Astrocyte of the cerebellum (primary cell): ENCODE results near the gene CAMKK1.

ENCODE experiments used
- DNase-seq: peaks from one replicate; pipeline ENCODE4 v3.0.0-alpha.2; 2011; ENCODE audit warnings: low read depth
- H3K4me3 ChIP-seq: 2 replicates; pipeline ENCODE4 v1.5.1; 2011; ENCODE audit warnings: mild to moderate bottlenecking, low read depth, low read length, moderate library complexity
- CTCF ChIP-seq: IDR thresholded peaks from 2 replicates; pipeline ENCODE4 v1.5.1; 2012; ENCODE audit warnings: low read length, low read depth, moderate library complexity, mild to moderate bottlenecking; ENCODE audit errors: missing control alignments
- in situ Hi-C: cut with HindIII; loops from 2 replicates; pipeline ENCODE4 v1.10.0; 2017; ENCODE audit warnings: low sequenced_read_pairs

Gene CAMKK1

GRCh38 chr17:3913531-3914311 is 20.9 kb upstream of the CAMKK1 start:
- in situ Hi-C loops = no loop called here
- H3K4me3 ChIP-seq = no peak overlapping the region
- TF ChIP-seq CTCF = peak; percentile 98
- no peak for DNase-seq

- no peak for DNase-seq
- TF ChIP-seq CTCF = no peak
- in situ Hi-C loops = no loop called here
- no peak overlapping the region for H3K4me3 ChIP-seq
Measured at GRCh38 chr17:3912827-3913226, 20.0 kb upstream of the CAMKK1 start.

DNA sequence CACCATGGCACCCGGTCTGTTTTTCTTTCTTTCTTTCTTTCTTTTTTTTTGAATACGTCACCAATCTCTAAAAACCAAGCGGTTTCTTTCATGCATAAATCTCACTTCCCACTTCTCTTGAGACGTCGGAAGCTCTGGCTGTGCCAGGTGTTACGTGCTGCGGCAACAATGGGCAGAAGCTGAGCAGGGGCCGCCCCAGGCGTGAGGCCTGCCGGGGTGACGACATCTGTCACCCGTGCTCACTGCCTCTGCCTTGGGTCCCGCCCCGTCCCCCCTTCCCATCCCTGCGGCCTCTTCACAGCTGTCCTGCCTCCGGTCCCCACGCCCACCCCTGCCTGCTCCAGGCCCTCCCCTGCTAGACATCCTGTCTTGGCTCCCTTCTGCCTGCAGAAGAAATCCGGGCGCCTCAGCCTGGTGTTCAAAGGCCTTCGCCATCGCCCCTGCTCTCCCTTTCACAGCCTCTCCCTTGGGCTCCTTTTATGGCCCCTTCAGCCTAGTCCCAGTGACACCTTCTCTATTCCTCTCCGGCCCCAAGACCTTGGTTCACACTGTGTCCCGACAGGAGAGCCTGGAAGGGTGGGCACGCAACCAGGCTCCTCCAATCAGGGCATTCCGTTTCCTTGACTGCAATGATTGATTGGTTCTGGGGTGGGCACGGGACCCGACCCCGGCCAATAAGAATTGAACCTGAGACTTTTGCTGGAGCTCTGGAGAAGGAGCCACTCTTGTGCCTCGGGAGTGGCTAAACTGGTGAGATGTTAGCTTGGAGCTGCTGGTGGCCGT is 18.6 kb upstream of the CAMKK1 start:
- in situ Hi-C loops = no loop called here
- H3K4me3 ChIP-seq = no peak overlapping the region
- no peak for DNase-seq
- no peak for TF ChIP-seq CTCF

GRCh38 chr17:3910420-3911270 is 17.8 kb upstream of the CAMKK1 start:
- no peak for DNase-seq
- H3K4me3 ChIP-seq = no peak overlapping the region

GRCh38 chr17:3909257-3909656 is 16.4 kb upstream of the CAMKK1 start:
- no peak for TF ChIP-seq CTCF
- DNase-seq = no peak
- H3K4me3 ChIP-seq = no peak overlapping the region
- in situ Hi-C loops = loop anchor here (5.0 kb wide), 1 partner anchor 48 kb away; no protein-coding TSS in a partner anchor

More at GRCh38 chr17:3910420-3911270, 17.8 kb upstream of the CAMKK1 start:
- in situ Hi-C loops = no loop called here
- TF ChIP-seq CTCF = no peak

DNA sequence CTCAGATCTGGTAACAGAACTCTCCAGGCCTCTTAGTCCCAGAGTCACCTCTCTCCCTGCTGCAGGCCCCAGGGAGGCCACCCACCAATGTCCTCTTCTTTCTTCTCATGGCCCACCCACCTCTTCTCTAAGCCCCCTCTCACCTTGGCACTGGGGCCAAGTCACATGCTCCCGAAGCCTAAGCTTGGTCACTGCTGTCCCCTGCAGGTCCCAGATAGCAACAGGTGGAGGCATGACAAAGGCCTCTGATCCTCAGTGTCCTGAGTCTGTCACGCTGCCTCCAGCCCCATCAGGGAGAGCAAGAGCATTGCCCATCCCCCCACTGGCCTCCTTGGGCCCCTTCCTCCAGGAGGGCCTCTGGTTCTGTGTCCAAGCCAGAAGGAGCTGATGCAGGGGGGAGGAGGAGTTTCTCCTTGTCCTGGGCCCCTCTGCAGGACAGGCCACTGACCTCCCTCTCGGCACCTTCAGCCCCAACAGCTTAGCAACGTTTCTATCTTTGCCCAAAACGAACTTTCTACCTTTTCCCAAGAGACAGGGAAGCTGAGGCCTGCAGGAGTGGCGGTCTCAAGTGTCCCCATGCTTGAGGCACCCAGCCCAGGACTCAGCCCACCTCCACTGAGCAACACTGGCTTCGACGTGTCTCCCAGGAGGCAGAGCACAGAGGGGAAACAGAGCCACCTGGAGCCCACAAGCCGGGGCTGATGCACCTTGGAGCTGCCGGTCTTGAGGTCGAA is 14.8 kb upstream of the CAMKK1 start:
- in situ Hi-C loops = loop anchor here (5.0 kb wide), 1 partner anchor 50 kb away; no protein-coding TSS in a partner anchor
- peak; percentile 9 for TF ChIP-seq CTCF
- no peak overlapping the region for H3K4me3 ChIP-seq
- no peak for DNase-seq
